SK-N-SH (cell line): ENCODE data around the gene PDXP. TPM values are rescaled to one million over a fixed set of nuclear protein-coding genes. Genes with fewer than 3 reads are reported as not detected.

ENCODE experiments used
- CTCF ChIA-PET: fragments of 300-600, 350-600 bp; formaldehyde crosslinking; extraction: SDS; loops from one replicate; lab custom pipeline; 2021; lab: Yijun Ruan, JAX
- POLR2A ChIA-PET: fragments of 350-600 bp; sonication (Branson Sonifier 250); formaldehyde crosslinking; extraction: SDS; loops from one replicate; lab custom pipeline; 2020; ENCODE audit warnings: antibody characterized with exemption, inconsistent platforms; lab: Yijun Ruan, JAX
- DNase-seq: peaks from one replicate; pipeline ENCODE4 v3.0.0; 2012
- H2AFZ ChIP-seq: fragments of 200-600 bp; sonication (generic); 2 replicates; pipeline ENCODE4 v1.8.1; 2016; ENCODE audit warnings: antibody characterized with exemption, mild to moderate bottlenecking, low read depth
- H3F3A ChIP-seq: fragments of 200-600 bp; sonication (generic); replicated peaks from 2 replicates; pipeline ENCODE3; 2016; ENCODE audit warnings: antibody characterized with exemption, mild to moderate bottlenecking; ENCODE audit not compliant: insufficient read depth
- H3K27ac ChIP-seq, 2 experiments: fragments of 200-500 bp in 1 of 2; fragments of 200-600 bp in 1 of 2; sonication (Bioruptor generic) in 1 of 2; sonication (generic), shearing (Covaris generic) in 1 of 2; 2 replicates each; pipeline versions ENCODE4 v1.5.1 to v1.6.1; 2014 to 2016; ENCODE audit warnings: low read depth in 2 of 2, inconsistent platforms in 1 of 2, low read length in 1 of 2, mild to moderate bottlenecking in 1 of 2, mixed read lengths in 1 of 2
- H3K27me3 ChIP-seq: fragments of 200-600 bp; sonication (generic), shearing (Covaris generic); 2 replicates; pipeline ENCODE4 v1.6.1; 2016; ENCODE audit warnings: mixed run types; ENCODE audit not compliant: insufficient read depth
- H3K36me3 ChIP-seq, 2 experiments: fragments of 200-500 bp in 1 of 2; fragments of 200-600 bp in 1 of 2; sonication (Bioruptor generic) in 1 of 2; sonication (generic) in 1 of 2; replicated peaks in 1 of 2; 2 replicates each; pipeline versions ENCODE3 to v1.5.1; 2014 to 2016; ENCODE audit warnings: low read length in 1 of 2, mild to moderate bottlenecking in 1 of 2; ENCODE audit not compliant: insufficient read depth in 2 of 2, control insufficient read depth in 1 of 2
- H3K4me1 ChIP-seq, 2 experiments: fragments of 200-500 bp in 1 of 2; fragments of 200-600 bp in 1 of 2; sonication (Bioruptor generic) in 1 of 2; sonication (generic), shearing (Covaris generic) in 1 of 2; 2 replicates each; pipeline versions ENCODE4 v1.5.1 to v1.6.1; 2014 to 2016; ENCODE audit warnings: low read depth in 1 of 2, low read length in 1 of 2, mixed run types in 1 of 2; ENCODE audit not compliant: insufficient read depth in 2 of 2, control insufficient read depth in 1 of 2
- H3K4me2 ChIP-seq: fragments of 200-600 bp; sonication (generic), shearing (Covaris generic); 2 replicates; pipeline ENCODE4 v1.6.1; 2017; ENCODE audit warnings: mixed run types
- H3K4me3 ChIP-seq, 2 experiments: fragments of 200-500 bp in 1 of 2; fragments of 200-600 bp in 1 of 2; sonication (Bioruptor generic) in 1 of 2; sonication (generic), shearing (Covaris generic) in 1 of 2; 2 replicates each; pipeline versions ENCODE4 v1.5.1 to v1.8.1; 2014 to 2016; ENCODE audit warnings: low read depth in 2 of 2, inconsistent platforms in 1 of 2, low read length in 1 of 2, mild to moderate bottlenecking in 1 of 2, mixed read lengths in 1 of 2, moderate library complexity in 1 of 2
- H3K79me2 ChIP-seq: fragments of 200-600 bp; sonication (generic); 2 replicates; pipeline ENCODE4 v1.8.1; 2017; ENCODE audit warnings: mild to moderate bottlenecking; ENCODE audit not compliant: insufficient read depth
- H3K9ac ChIP-seq: fragments of 200-600 bp; sonication (generic); 2 replicates; pipeline ENCODE4 v1.6.1; 2017; ENCODE audit warnings: mixed run types
- H3K9me2 ChIP-seq: fragments of 200-600 bp; sonication (generic); 2 replicates; pipeline ENCODE4 v1.6.1; 2017; ENCODE audit warnings: mixed run types
- H3K9me3 ChIP-seq: fragments of 200-600 bp; sonication (generic); 2 replicates; pipeline ENCODE4 v1.6.1; 2017; ENCODE audit warnings: mixed run types, mild to moderate bottlenecking, moderate library complexity
- H4K20me1 ChIP-seq: fragments of 200-600 bp; sonication (generic); 2 replicates; pipeline ENCODE4 v1.6.1; 2017; ENCODE audit warnings: mild to moderate bottlenecking, mixed run types; ENCODE audit not compliant: insufficient read depth
- CHD2 ChIP-seq: fragments of 150-350 bp; IDR thresholded peaks from 2 replicates; pipeline ENCODE4 v1.6.1; 2018; ENCODE audit warnings: low read length; ENCODE audit not compliant: partially characterized antibody
- ELF1 ChIP-seq: IDR thresholded peaks from 2 replicates; pipeline ENCODE4 v1.4.0; 2012
- EP300 ChIP-seq, 2 experiments: IDR thresholded peaks; 2 replicates each; pipeline versions ENCODE4 v1.4.0 to v1.6.1; 2012; ENCODE audit warnings: borderline replicate concordance in 1 of 2, low read depth in 1 of 2, low read length in 1 of 2
- EZH2phosphoT487 ChIP-seq: fragments of 200-600 bp; sonication (generic); IDR thresholded peaks from 2 replicates; pipeline ENCODE4 v1.6.1; 2017; ENCODE audit warnings: low read depth, mixed run types, mild to moderate bottlenecking, antibody characterized with exemption, moderate library complexity, borderline replicate concordance
- FOSL2 ChIP-seq: IDR thresholded peaks from 2 replicates; pipeline ENCODE4 v1.4.0; 2012; ENCODE audit warnings: low read depth, mild to moderate bottlenecking, moderate library complexity, borderline replicate concordance
- FOXJ3 ChIP-seq: sonication (generic); formaldehyde crosslinking; IDR thresholded peaks from 2 replicates; pipeline ENCODE4 v1.5.1; 2020; ENCODE audit warnings: mild to moderate bottlenecking, missing genetic modification reagents
- GABPA ChIP-seq: IDR thresholded peaks from 2 replicates; pipeline ENCODE4 v1.4.0; 2012; ENCODE audit warnings: low read depth, mild to moderate bottlenecking
- GATA2 ChIP-seq: sonication (generic); formaldehyde crosslinking; IDR thresholded peaks from 2 replicates; pipeline ENCODE4 v1.5.0; 2020; ENCODE audit warnings: mild to moderate bottlenecking, missing genetic modification reagents
- MXI1 ChIP-seq: IDR thresholded peaks from 2 replicates; pipeline ENCODE4 v1.6.1; 2012; ENCODE audit warnings: mild to moderate bottlenecking, low read depth, low read length, improper control_type of control experiment
- NFIC ChIP-seq: IDR thresholded peaks from 2 replicates; pipeline ENCODE4 v1.4.0; 2012; ENCODE audit warnings: borderline replicate concordance
- NRF1 ChIP-seq: IDR thresholded peaks from 2 replicates; pipeline ENCODE4 v1.6.1; 2012; ENCODE audit warnings: low read depth, mild to moderate bottlenecking, low read length
- POLR2AphosphoS5 ChIP-seq: IDR thresholded peaks from 2 replicates; pipeline ENCODE4 v1.6.1; 2012; ENCODE audit warnings: low read depth, low read length
- RCOR1 ChIP-seq: fragments of 150-350 bp; IDR thresholded peaks from 2 replicates; pipeline ENCODE4 v1.6.1; 2017; ENCODE audit warnings: antibody characterized with exemption, low read length
- REST ChIP-seq: IDR thresholded peaks from 2 replicates; pipeline ENCODE4 v1.6.1; 2012; ENCODE audit warnings: mild to moderate bottlenecking, low read depth, low read length, moderate library complexity
- RFX5 ChIP-seq: IDR thresholded peaks from 2 replicates; pipeline ENCODE4 v1.6.1; 2012; ENCODE audit warnings: mild to moderate bottlenecking, improper control_type of control experiment, low read length
- SMC3 ChIP-seq: IDR thresholded peaks from 2 replicates; pipeline ENCODE4 v1.6.1; 2012; ENCODE audit warnings: low read depth, low read length, improper control_type of control experiment
- TAF1 ChIP-seq: IDR thresholded peaks from 2 replicates; pipeline ENCODE4 v1.6.1; 2012; ENCODE audit warnings: low read depth, mild to moderate bottlenecking, low read length, moderate library complexity, borderline replicate concordance
- TEAD4 ChIP-seq: IDR thresholded peaks from 2 replicates; pipeline ENCODE4 v1.4.0; 2012; ENCODE audit warnings: mild to moderate bottlenecking, borderline replicate concordance; ENCODE audit not compliant: insufficient read depth
- USF1 ChIP-seq: IDR thresholded peaks from 2 replicates; pipeline ENCODE4 v1.4.0; 2012; ENCODE audit warnings: low read depth, borderline replicate concordance
- USF2 ChIP-seq: fragments of 150-350 bp; IDR thresholded peaks from 2 replicates; pipeline ENCODE4 v1.6.1; 2017; ENCODE audit warnings: antibody characterized with exemption, low read length, low read depth, borderline replicate concordance
- YY1 ChIP-seq: IDR thresholded peaks from 2 replicates; pipeline ENCODE4 v1.4.0; 2012; ENCODE audit warnings: low read depth, mild to moderate bottlenecking
- WGBS: methylation state at CpG from one replicate; pipeline ENCODE4 v1.1.6; 2017; ENCODE audit warnings: low lambda C conversion rate; 5-methylcytosine and 5-hydroxymethylcytosine counted together
- polyA plus RNA-seq, 3 experiments: library from polyadenylated mRNA; depleted of rRNA; stranded (reverse); fragments of >200 nt; gene quantifications; 2 replicates each; pipeline ENCODE4 v1.2.3, GENCODE V29; 2012
- TF ChIP-seq, protein P1 (sequence below): IDR thresholded peaks from 2 replicates; pipeline ENCODE4 v1.4.0; 2012; ENCODE audit warnings: low read depth
- TF ChIP-seq, protein P2 (sequence below): IDR thresholded peaks from 2 replicates; pipeline ENCODE4; 2012
- TF ChIP-seq, protein P3 (sequence below): fragments of 200-600 bp; sonication (generic); IDR thresholded peaks from 2 replicates; pipeline ENCODE4 v1.6.1; 2017; ENCODE audit warnings: antibody characterized with exemption, mild to moderate bottlenecking, moderate library complexity

PDXP gene
- polyA plus RNA-seq, 1 of the 3 experiments (the other 2 are of a cell fraction): 22.5 TPM

DNA sequence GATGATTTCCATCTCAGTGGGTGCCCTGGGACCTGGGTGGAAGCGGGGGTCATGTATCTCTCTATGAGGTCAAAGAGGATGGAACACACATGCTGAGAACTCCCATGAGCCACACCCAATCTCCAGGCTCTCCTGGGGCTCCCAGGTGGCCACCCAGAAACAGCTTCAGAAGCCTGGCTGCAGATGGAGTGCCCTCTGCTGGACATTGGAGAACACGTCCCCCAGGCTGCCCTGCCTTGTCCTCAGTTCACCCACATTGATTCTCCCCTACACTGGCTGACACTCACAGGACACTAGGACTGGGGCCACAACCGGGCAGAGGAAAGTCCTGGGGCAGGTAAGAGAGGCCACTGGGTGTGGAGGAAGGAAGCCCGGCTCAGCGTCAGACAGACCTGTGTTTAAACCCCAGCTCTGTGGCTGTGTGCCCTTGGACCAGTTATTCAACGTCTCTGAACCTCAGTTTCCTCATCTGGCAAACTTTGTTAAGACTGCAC lies 23.1 kb downstream of the PDXP start:
- Histone ChIP-seq H3K27ac (peak overlapping the region in 1 of 2 experiments; percentile 94; a peak in 2 of 4 replicates), H4K20me1 (peaks cover 45% of the 10 kb centered on the region), H3K27me3 (no peaks in the 10 kb centered on the region), H3F3A (peaks cover 55% of the 10 kb centered on the region), H3K4me2 (no peak overlapping the region; the same call in 1 of the 2 replicates), H3K9me2 (no peaks in the 10 kb centered on the region), H3K36me3 (peaks cover 17 to 25% of the 10 kb centered on the region in 2 experiments), H3K79me2 (peaks cover 28% of the 10 kb centered on the region), H2AFZ (no peak overlapping the region), H3K9ac (no peak overlapping the region), H3K9me3 (no peaks in the 10 kb centered on the region), H3K4me1 (peaks cover 6 to 10% of the 10 kb centered on the region in 2 experiments; a peak in 2 of 4 replicates), H3K4me3 (peak overlapping the region in 1 of 2 experiments; percentile 35; a peak in 1 of 4 replicates)
- DNase-seq: peak; percentile 82
- ChIA-PET POLR2A (interaction anchor here (0.6 to 2.0 kb wide), 7 partner anchors 10 to 73 kb away, joined by 3 to 6 read pairs (median 4); no protein-coding TSS in a partner anchor), CTCF (interaction anchor here (0.6 to 44.3 kb wide), 27 partner anchors 10 to 225 kb away, joined by 3 to 898 read pairs (median 5); partner anchors contain the start of genes GGA1, MICALL1, PDXP and SH3BP1)
- 12% methylated on average over 4 of the region's 6 CpGs for WGBS
- TF ChIP-seq FOSL2: no peak
- no peak for TF ChIP-seq REST
- TF ChIP-seq, protein P1, sequence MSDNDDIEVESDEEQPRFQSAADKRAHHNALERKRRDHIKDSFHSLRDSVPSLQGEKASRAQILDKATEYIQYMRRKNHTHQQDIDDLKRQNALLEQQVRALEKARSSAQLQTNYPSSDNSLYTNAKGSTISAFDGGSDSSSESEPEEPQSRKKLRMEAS: peak; percentile 62
- no peak for TF ChIP-seq TEAD4
- TF ChIP-seq MXI1: no peak
- TF ChIP-seq EP300 (IDR thresholded peaks at IDR 0.05; ENCODE audit: borderline replicate concordance in 1 of 2, low read depth in 1 of 2, low read length in 1 of 2): no peak
- TF ChIP-seq NFIC: no peak
- TF ChIP-seq NRF1: no peak
- no peak for TF ChIP-seq FOXJ3 (CRISPR knock-in tag)
- TF ChIP-seq RFX5: no peak
- TF ChIP-seq GABPA: 0 out of 2 replicates have a peak, but pooled peaks have one; percentile 8
- TF ChIP-seq, protein P2, sequence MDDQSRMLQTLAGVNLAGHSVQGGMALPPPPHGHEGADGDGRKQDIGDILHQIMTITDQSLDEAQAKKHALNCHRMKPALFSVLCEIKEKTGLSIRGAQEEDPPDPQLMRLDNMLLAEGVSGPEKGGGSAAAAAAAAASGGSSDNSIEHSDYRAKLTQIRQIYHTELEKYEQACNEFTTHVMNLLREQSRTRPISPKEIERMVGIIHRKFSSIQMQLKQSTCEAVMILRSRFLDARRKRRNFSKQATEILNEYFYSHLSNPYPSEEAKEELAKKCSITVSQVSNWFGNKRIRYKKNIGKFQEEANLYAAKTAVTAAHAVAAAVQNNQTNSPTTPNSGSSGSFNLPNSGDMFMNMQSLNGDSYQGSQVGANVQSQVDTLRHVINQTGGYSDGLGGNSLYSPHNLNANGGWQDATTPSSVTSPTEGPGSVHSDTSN: no peak
- TF ChIP-seq CHD2: no peak
- no peak for TF ChIP-seq EZH2phosphoT487
- no peak for TF ChIP-seq POLR2AphosphoS5
- no peak for TF ChIP-seq ELF1
- TF ChIP-seq USF1: no peak
- no peak for TF ChIP-seq USF2
- no peak for TF ChIP-seq RCOR1
- TF ChIP-seq GATA2 (CRISPR knock-in tag): no peak
- TF ChIP-seq, protein P3, sequence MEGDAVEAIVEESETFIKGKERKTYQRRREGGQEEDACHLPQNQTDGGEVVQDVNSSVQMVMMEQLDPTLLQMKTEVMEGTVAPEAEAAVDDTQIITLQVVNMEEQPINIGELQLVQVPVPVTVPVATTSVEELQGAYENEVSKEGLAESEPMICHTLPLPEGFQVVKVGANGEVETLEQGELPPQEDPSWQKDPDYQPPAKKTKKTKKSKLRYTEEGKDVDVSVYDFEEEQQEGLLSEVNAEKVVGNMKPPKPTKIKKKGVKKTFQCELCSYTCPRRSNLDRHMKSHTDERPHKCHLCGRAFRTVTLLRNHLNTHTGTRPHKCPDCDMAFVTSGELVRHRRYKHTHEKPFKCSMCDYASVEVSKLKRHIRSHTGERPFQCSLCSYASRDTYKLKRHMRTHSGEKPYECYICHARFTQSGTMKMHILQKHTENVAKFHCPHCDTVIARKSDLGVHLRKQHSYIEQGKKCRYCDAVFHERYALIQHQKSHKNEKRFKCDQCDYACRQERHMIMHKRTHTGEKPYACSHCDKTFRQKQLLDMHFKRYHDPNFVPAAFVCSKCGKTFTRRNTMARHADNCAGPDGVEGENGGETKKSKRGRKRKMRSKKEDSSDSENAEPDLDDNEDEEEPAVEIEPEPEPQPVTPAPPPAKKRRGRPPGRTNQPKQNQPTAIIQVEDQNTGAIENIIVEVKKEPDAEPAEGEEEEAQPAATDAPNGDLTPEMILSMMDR: peak; percentile 89
- no peak for TF ChIP-seq YY1
- TF ChIP-seq TAF1: no peak; the same call in 1 of the 2 replicates
- peak; percentile 96 for TF ChIP-seq SMC3
